Breast epithelium (tissue), 3 donors: Measurements from ENCODE around the gene HBM.

ENCODE experiments used
- CTCF ChIP-seq, 3 donors: fragments of 450-650 bp; IDR thresholded peaks; one replicate each; pipeline ENCODE4 v1.5.1; 2016 to 2017; ENCODE audit warnings: antibody characterized with exemption in 3 of 3, mild to moderate bottlenecking in 3 of 3, moderate library complexity in 3 of 3
- POLR2AphosphoS5 ChIP-seq, 3 donors: sonication (generic); formaldehyde crosslinking; IDR thresholded peaks; one replicate each; pipeline ENCODE4 v1.6.1; 2017; ENCODE audit warnings: antibody characterized with exemption in 3 of 3

- no peak for TF ChIP-seq CTCF (IDR thresholded peaks at IDR 0.05)
- TF ChIP-seq POLR2AphosphoS5 (IDR thresholded peaks at IDR 0.05), result no peak
Measured at GRCh38 chr16:177394-177822, 11.6 kb downstream of the HBM start.
